Upper lobe of right lung (tissue), 1 donor: ENCODE measurements around the gene STX11. TPM values are rescaled to one million over a fixed set of nuclear protein-coding genes. Genes with fewer than 3 reads are reported as not detected.

Experiments used
- ATAC-seq: fragments of 200-7000 bp; cut with Tn5 transposase; one replicate; pipeline ENCODE4 v1.9.1; 2020; ENCODE audit warnings: mild to moderate bottlenecking, moderate library complexity
- DNase-seq: peaks from one replicate; pipeline ENCODE4 v3.0.0-alpha.2; 2020
- H3K27ac ChIP-seq: fragments of 200-600 bp; one replicate; pipeline ENCODE4 v1.8.0; 2022
- H3K27me3 ChIP-seq: fragments of 200-600 bp; one replicate; pipeline ENCODE4 v1.8.0; 2022; ENCODE audit warnings: mild to moderate bottlenecking
- H3K36me3 ChIP-seq: fragments of 200-600 bp; one replicate; pipeline ENCODE4 v1.8.0; 2022
- H3K4me1 ChIP-seq: fragments of 200-600 bp; one replicate; pipeline ENCODE4 v1.8.0; 2022
- H3K4me3 ChIP-seq: fragments of 200-600 bp; one replicate; pipeline ENCODE4 v1.8.0; 2022; ENCODE audit warnings: mild to moderate bottlenecking
- H3K9me3 ChIP-seq: fragments of 200-600 bp; one replicate; pipeline ENCODE4 v1.8.0; 2022
- intact Hi-C: fragments of 100-400 bp; cut with DNase I; formaldehyde crosslinking; loops from one replicate; pipeline ENCODE4 v1.11.0; 2022
- total RNA-seq: library from RNA; stranded (reverse); fragmentation: NEBNext Ultra II Directional; extraction: Animal tissue kit (Norgen Biotek cat#: 25700); gene quantifications from one replicate; pipeline ENCODE4 v1.2.1, GENCODE V29; 2021
- TF ChIP-seq, protein P1 (sequence below): fragments of 200-600 bp; IDR thresholded peaks from one replicate; pipeline ENCODE4 v1.8.0; 2022; ENCODE audit warnings: antibody characterized with exemption
- donor health status: DM: no; HTN: yes; CAD: no; lungs with severe emphysema.

Gene STX11
- total RNA-seq, 1 donor from 2014 or later: 49.6 TPM

DNA sequence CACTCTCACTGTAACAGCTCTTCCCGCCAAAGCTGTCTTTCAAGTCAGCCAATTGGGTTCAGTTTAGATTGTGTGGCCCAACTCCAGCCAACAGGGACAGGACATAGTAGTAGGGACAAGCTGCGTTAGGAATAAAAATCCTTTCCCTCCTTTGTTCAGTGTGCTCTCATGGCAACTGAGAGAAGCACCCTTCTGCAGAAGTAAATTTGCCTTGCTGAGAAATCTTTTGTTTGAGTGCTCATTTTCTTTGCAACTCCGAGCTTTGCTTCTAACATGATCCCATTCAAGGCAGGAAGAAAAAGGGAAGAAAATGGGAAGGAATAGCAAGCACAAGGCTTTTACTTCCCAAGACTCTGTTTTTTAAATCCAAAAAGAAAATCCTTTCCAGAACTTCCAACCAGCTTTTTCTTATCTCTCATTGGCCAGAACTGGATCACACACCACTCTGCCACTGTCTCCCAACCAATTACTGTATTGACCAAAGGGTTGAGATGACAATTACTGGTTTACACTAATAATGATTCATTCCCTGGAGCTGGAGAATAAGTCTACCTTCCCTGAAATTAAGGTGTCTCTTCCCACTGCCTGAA lies 52.7 kb downstream of the STX11 start:
- DNase-seq (no peak), ATAC-seq (no peak)
- H3K27me3 ChIP-seq: no peaks in the 10 kb centered on the region
- peaks cover 24% of the 10 kb centered on the region for H3K9me3 ChIP-seq
- H3K27ac ChIP-seq: no peak overlapping the region
- H3K36me3 ChIP-seq: no peaks in the 10 kb centered on the region
- intact Hi-C loops: no loop called here
- no peak overlapping the region for H3K4me3 ChIP-seq
- H3K4me1 ChIP-seq: no peaks in the 10 kb centered on the region
- TF ChIP-seq, protein P1, sequence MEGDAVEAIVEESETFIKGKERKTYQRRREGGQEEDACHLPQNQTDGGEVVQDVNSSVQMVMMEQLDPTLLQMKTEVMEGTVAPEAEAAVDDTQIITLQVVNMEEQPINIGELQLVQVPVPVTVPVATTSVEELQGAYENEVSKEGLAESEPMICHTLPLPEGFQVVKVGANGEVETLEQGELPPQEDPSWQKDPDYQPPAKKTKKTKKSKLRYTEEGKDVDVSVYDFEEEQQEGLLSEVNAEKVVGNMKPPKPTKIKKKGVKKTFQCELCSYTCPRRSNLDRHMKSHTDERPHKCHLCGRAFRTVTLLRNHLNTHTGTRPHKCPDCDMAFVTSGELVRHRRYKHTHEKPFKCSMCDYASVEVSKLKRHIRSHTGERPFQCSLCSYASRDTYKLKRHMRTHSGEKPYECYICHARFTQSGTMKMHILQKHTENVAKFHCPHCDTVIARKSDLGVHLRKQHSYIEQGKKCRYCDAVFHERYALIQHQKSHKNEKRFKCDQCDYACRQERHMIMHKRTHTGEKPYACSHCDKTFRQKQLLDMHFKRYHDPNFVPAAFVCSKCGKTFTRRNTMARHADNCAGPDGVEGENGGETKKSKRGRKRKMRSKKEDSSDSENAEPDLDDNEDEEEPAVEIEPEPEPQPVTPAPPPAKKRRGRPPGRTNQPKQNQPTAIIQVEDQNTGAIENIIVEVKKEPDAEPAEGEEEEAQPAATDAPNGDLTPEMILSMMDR: no peak

DNA sequence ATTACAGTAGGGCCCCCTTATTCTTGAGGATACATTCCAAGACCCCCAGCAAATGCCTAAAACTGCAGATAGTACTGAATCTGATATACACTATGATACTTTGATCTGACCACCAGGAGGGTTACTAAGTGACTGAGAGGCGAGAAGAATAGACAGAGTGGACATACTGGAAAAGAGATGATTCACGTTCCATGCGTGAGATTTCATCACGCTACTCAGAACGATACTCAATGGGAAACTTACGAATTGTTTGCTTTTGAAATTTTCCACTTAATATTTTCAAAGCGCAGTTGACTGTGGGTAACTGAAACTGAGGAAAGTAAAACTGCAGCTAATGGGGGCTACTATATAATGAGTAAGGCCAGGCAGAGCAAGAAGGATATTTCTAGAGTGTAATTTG lies 60.8 kb downstream of the STX11 start:
- no peak overlapping the region for H3K4me3 ChIP-seq
- TF ChIP-seq, protein P1: no peak
- intact Hi-C loops: loop anchor here (10.0 kb wide), 1 partner anchor 106 kb away; no protein-coding TSS in a partner anchor
- DNase-seq (no peak), ATAC-seq (no peak)
- H3K9me3 ChIP-seq: no peaks in the 10 kb centered on the region
- H3K36me3 ChIP-seq: no peaks in the 10 kb centered on the region
- no peak overlapping the region for H3K27ac ChIP-seq
- H3K4me1 ChIP-seq: peaks cover 11% of the 10 kb centered on the region
- H3K27me3 ChIP-seq: no peaks in the 10 kb centered on the region

DNA sequence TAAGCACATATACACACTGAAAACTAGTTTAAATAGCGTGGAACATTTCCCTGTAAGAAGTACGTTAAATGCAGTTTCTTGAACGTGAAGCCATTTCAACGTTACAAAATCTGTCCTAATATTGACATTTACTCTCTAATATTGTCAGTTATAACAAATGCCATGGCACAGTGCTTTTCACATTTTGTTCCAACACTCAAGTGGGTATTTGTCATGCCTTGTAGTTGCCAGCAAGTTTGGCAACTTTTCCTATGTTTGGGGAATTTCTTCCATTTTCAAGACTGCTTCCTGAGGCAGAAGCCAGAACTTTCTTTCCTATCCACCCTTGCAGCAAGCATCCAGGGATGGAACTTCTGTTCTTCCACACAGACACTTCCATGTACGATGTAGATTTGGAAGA lies 63.0 kb downstream of the STX11 start:
- H3K27me3 ChIP-seq: no peaks in the 10 kb centered on the region
- peak overlapping the region; percentile 45 for H3K27ac ChIP-seq
- no peaks in the 10 kb centered on the region for H3K9me3 ChIP-seq
- H3K36me3 ChIP-seq: no peaks in the 10 kb centered on the region
- TF ChIP-seq, protein P1: no peak
- no peak for ATAC-seq
- intact Hi-C loops: loop anchor here (10.0 kb wide), 1 partner anchor 109 kb away; no protein-coding TSS in a partner anchor
- DNase-seq: no peak
- H3K4me3 ChIP-seq: no peak overlapping the region
- peaks cover 11% of the 10 kb centered on the region for H3K4me1 ChIP-seq

DNA sequence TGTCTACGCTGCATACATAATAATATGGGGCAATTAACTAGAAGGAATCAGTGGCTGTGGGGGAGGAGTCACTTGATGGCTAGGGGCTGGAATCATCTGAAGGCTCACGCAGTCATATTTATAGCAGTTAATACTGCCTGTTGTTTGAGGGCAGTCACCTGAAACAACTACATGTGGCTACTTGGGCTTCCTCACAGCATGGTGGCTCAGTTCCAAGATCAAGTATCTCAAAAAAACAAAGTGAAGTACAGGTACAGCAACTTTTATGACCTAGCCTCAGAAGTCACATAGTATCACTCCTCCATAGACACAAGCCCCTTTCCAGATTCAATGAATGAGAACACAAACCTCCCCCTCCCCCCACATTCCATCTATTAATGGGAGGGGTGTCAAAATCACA lies 63.7 kb downstream of the STX11 start:
- H3K4me1 ChIP-seq: peaks cover 16% of the 10 kb centered on the region
- H3K36me3 ChIP-seq: no peaks in the 10 kb centered on the region
- no peaks in the 10 kb centered on the region for H3K27me3 ChIP-seq
- ATAC-seq (no peak), DNase-seq (no peak)
- TF ChIP-seq, protein P1: no peak
- intact Hi-C loops: loop anchor here (10.0 kb wide), 1 partner anchor 109 kb away; no protein-coding TSS in a partner anchor
- H3K27ac ChIP-seq: peak overlapping the region; percentile 21
- no peaks in the 10 kb centered on the region for H3K9me3 ChIP-seq
- H3K4me3 ChIP-seq: no peak overlapping the region

DNA sequence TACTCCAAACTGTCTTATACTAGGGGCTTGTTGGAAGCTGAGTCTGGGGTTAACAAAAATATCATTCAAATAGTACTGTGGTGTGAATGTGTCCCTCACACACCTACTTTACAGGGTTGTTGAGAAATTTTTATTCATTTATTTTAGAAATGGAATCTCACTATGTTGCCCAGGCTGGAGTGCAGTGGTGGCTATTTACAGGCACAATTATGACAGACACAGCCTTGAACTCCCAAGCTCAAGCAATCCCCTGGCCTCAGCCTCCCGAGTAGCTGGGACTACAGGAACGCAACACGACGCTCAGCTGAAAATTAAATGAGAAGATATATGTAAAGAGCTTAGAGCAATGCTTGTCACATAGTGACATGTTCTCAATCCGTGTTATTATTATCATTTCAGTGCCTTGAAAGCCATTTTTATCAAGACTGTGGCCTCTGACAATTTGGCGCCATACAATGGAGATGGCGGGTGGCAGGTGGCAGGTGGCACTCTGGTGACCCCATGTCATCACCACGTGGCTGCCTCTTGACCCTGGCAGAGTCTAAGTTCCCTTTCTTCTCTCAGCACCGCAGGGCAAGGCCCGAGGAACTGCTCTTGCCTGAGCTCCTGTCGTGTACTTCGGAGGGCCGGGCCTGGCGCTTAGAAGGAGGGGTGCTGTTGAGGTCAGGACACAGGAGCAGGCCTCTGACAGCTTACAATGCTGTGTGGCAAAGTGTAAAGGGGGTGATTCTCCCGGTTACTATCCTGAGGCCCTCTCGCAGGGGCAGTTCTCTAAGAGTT lies 64.5 kb downstream of the STX11 start:
- DNase-seq: peak; percentile 77
- peak; percentile 5 for ATAC-seq

More for the DNA sequence above, 64.5 kb downstream of the STX11 start:
- Histone ChIP-seq H3K27ac (peak overlapping the region; percentile 99), H3K4me1 (peaks cover 16% of the 10 kb centered on the region), H3K9me3 (no peaks in the 10 kb centered on the region), H3K27me3 (no peaks in the 10 kb centered on the region), H3K36me3 (no peaks in the 10 kb centered on the region), H3K4me3 (no peak overlapping the region)
- intact Hi-C loops: loop anchor here (10.0 kb wide), 1 partner anchor 110 kb away; no protein-coding TSS in a partner anchor
- TF ChIP-seq, protein P1: no peak
